WTC11 (cell line): ENCODE results near the gene CX3CL1. TPM values are rescaled to one million over a fixed set of nuclear protein-coding genes. Genes with fewer than 3 reads are reported as not detected.

Experiments used
- ATAC-seq: fragments of 200-7000 bp; cut with Tn5 transposase; 2 replicates; pipeline ENCODE4 v1.10.0; 2021; ENCODE audit warnings: mild to moderate bottlenecking, moderate library complexity
- CTCF ChIA-PET: fragments of 300-600 bp; sonication (Branson Sonifier 250); formaldehyde crosslinking; loops from one replicate; lab custom pipeline; 2021; ENCODE audit warnings: antibody characterized with exemption; lab: Charles Lee
- POLR2A ChIA-PET: fragments of 350-600 bp; sonication (Branson Sonifier 250); formaldehyde crosslinking; loops from one replicate; lab custom pipeline; 2021; ENCODE audit warnings: antibody characterized with exemption; lab: Charles Lee
- DNase-seq: peaks from one replicate; pipeline ENCODE4 v3.0.0; 2021; ENCODE audit warnings: low spot score
- H3K27ac Mint-ChIP-seq: 2 replicates; pipeline ENCODE4 v1.8.0; 2021; ENCODE audit warnings: mixed read lengths
- H3K27me3 Mint-ChIP-seq: 2 replicates; pipeline ENCODE4 v1.8.0; 2021; ENCODE audit warnings: low read depth, mild to moderate bottlenecking, moderate library complexity, mixed read lengths
- H3K36me3 Mint-ChIP-seq: 2 replicates; pipeline ENCODE4 v1.8.0; 2021; ENCODE audit warnings: mixed read lengths
- H3K4me1 Mint-ChIP-seq: 2 replicates; pipeline ENCODE4 v1.8.0; 2022; ENCODE audit warnings: mixed read lengths
- H3K4me3 Mint-ChIP-seq: 2 replicates; pipeline ENCODE4 v1.8.0; 2021; ENCODE audit warnings: mild to moderate bottlenecking, moderate library complexity, mixed read lengths
- H3K9me3 Mint-ChIP-seq: 2 replicates; pipeline ENCODE4 v1.8.0; 2021; ENCODE audit warnings: mixed read lengths
- ATF2 ChIP-seq: sonication (generic); formaldehyde crosslinking; IDR thresholded peaks from 2 replicates; pipeline ENCODE4 v1.8.1; 2022; ENCODE audit warnings: low read depth, missing genetic modification reagents, borderline replicate concordance
- GABPB1 ChIP-seq: sonication (generic); formaldehyde crosslinking; IDR thresholded peaks from 2 replicates; pipeline ENCODE4 v1.8.1; 2023; ENCODE audit warnings: mild to moderate bottlenecking, missing genetic modification reagents
- HMGA2 ChIP-seq: fragments of 250-450 bp; sonication (Bioruptor Pico); IDR thresholded peaks from 2 replicates; pipeline ENCODE4 v1.4.0; 2021; ENCODE audit warnings: mild to moderate bottlenecking, moderate library complexity
- IRF2 ChIP-seq: sonication (generic); formaldehyde crosslinking; IDR thresholded peaks from 2 replicates; pipeline ENCODE4 v1.8.0; 2022; ENCODE audit warnings: low read depth, missing genetic modification reagents, borderline replicate concordance
- NFE2L1 ChIP-seq: sonication (generic); formaldehyde crosslinking; IDR thresholded peaks from 2 replicates; pipeline ENCODE4 v1.8.1; 2023; ENCODE audit warnings: missing genetic modification reagents
- NR2C2 ChIP-seq: sonication (generic); formaldehyde crosslinking; IDR thresholded peaks from 2 replicates; pipeline ENCODE4 v1.8.0; 2022; ENCODE audit warnings: mild to moderate bottlenecking, missing genetic modification reagents
- PREB ChIP-seq: sonication (generic); formaldehyde crosslinking; IDR thresholded peaks from 2 replicates; pipeline ENCODE4 v1.8.1; 2022; ENCODE audit warnings: mild to moderate bottlenecking, missing genetic modification reagents, moderate library complexity, borderline replicate concordance
- SMAD3 ChIP-seq: sonication (generic); formaldehyde crosslinking; IDR thresholded peaks from 2 replicates; pipeline ENCODE4 v1.8.0; 2022; ENCODE audit warnings: missing genetic modification reagents, mild to moderate bottlenecking, borderline replicate concordance
- SMAD4 ChIP-seq: sonication (generic); formaldehyde crosslinking; IDR thresholded peaks from 2 replicates; pipeline ENCODE4 v1.8.0; 2022; ENCODE audit warnings: mild to moderate bottlenecking, missing genetic modification reagents
- SOX15 ChIP-seq: fragments of 250-450 bp; sonication (Bioruptor Pico); IDR thresholded peaks from 2 replicates; pipeline ENCODE4 v1.9.0; 2021; ENCODE audit warnings: mild to moderate bottlenecking
- ZNF138 ChIP-seq: sonication (generic); formaldehyde crosslinking; conservative IDR thresholded peaks from 2 replicates; pipeline ENCODE4 v1.8.1; 2022; ENCODE audit warnings: mild to moderate bottlenecking, moderate library complexity, missing genetic modification reagents
- ZNF396 ChIP-seq: fragments of 250-450 bp; sonication (Bioruptor Pico); IDR thresholded peaks from 2 replicates; pipeline ENCODE4 v1.8.0; 2021; ENCODE audit warnings: mild to moderate bottlenecking, moderate library complexity, borderline replicate concordance
- ZNF423 ChIP-seq: fragments of 250-450 bp; sonication (Bioruptor Pico); IDR thresholded peaks from 2 replicates; pipeline ENCODE4 v2.1.2; 2022; ENCODE audit warnings: mild to moderate bottlenecking, moderate library complexity
- total RNA-seq: library from RNA; stranded (reverse); gene quantifications from 3 replicates; pipeline ENCODE4 v1.2.3, GENCODE V29; 2021
- TF ChIP-seq, protein P1 (sequence below): sonication (generic); formaldehyde crosslinking; IDR thresholded peaks from 2 replicates; pipeline ENCODE4 v1.8.0; 2022; ENCODE audit warnings: missing genetic modification reagents
- TF ChIP-seq, protein P2 (sequence below): fragments of 250-450 bp; sonication (Bioruptor Pico); IDR thresholded peaks from 2 replicates; pipeline ENCODE4 v1.9.0; 2021; ENCODE audit warnings: moderate library complexity, mild to moderate bottlenecking, inconsistent platforms, borderline replicate concordance
- TF ChIP-seq, protein P3 (sequence below): sonication (generic); formaldehyde crosslinking; IDR thresholded peaks from 2 replicates; pipeline ENCODE4 v1.8.0; 2023; ENCODE audit warnings: missing genetic modification reagents, mild to moderate bottlenecking, borderline replicate concordance
- TF ChIP-seq, protein P4 (sequence below): sonication (generic); formaldehyde crosslinking; IDR thresholded peaks from 2 replicates; pipeline ENCODE4 v1.8.0; 2022; ENCODE audit warnings: mild to moderate bottlenecking, missing genetic modification reagents

The CX3CL1 gene
- total RNA-seq, 1 experiment from 2014 or later, result 1.2 TPM

GRCh38 chr16:57329718-57330327 lies 42.5 kb upstream of the CX3CL1 start:
- no peak for TF ChIP-seq SMAD3 (CRISPR knock-in tag)
- TF ChIP-seq, protein P1, sequence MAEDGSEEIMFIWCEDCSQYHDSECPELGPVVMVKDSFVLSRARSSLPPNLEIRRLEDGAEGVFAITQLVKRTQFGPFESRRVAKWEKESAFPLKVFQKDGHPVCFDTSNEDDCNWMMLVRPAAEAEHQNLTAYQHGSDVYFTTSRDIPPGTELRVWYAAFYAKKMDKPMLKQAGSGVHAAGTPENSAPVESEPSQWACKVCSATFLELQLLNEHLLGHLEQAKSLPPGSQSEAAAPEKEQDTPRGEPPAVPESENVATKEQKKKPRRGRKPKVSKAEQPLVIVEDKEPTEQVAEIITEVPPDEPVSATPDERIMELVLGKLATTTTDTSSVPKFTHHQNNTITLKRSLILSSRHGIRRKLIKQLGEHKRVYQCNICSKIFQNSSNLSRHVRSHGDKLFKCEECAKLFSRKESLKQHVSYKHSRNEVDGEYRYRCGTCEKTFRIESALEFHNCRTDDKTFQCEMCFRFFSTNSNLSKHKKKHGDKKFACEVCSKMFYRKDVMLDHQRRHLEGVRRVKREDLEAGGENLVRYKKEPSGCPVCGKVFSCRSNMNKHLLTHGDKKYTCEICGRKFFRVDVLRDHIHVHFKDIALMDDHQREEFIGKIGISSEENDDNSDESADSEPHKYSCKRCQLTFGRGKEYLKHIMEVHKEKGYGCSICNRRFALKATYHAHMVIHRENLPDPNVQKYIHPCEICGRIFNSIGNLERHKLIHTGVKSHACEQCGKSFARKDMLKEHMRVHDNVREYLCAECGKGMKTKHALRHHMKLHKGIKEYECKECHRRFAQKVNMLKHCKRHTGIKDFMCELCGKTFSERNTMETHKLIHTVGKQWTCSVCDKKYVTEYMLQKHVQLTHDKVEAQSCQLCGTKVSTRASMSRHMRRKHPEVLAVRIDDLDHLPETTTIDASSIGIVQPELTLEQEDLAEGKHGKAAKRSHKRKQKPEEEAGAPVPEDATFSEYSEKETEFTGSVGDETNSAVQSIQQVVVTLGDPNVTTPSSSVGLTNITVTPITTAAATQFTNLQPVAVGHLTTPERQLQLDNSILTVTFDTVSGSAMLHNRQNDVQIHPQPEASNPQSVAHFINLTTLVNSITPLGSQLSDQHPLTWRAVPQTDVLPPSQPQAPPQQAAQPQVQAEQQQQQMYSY, result no peak
- no peak for TF ChIP-seq NFE2L1 (CRISPR knock-in tag)
- no peak for TF ChIP-seq SOX15 (CRISPR knock-in tag)
- TF ChIP-seq ZNF138 (CRISPR knock-in tag), result no peak
- TF ChIP-seq, protein P2, sequence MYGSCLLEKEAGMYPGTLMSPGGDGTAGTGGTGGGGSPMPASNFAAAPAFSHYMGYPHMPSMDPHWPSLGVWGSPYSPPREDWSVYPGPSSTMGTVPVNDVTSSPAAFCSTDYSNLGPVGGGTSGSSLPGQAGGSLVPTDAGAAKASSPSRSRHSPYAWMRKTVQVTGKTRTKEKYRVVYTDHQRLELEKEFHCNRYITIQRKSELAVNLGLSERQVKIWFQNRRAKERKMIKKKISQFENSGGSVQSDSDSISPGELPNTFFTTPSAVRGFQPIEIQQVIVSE (CRISPR knock-in tag), result no peak
- TF ChIP-seq ATF2 (CRISPR knock-in tag), result no peak
- no peak for TF ChIP-seq ZNF423
- no peak for TF ChIP-seq HMGA2
- TF ChIP-seq PREB (CRISPR knock-in tag), result no peak
- TF ChIP-seq, protein P3, sequence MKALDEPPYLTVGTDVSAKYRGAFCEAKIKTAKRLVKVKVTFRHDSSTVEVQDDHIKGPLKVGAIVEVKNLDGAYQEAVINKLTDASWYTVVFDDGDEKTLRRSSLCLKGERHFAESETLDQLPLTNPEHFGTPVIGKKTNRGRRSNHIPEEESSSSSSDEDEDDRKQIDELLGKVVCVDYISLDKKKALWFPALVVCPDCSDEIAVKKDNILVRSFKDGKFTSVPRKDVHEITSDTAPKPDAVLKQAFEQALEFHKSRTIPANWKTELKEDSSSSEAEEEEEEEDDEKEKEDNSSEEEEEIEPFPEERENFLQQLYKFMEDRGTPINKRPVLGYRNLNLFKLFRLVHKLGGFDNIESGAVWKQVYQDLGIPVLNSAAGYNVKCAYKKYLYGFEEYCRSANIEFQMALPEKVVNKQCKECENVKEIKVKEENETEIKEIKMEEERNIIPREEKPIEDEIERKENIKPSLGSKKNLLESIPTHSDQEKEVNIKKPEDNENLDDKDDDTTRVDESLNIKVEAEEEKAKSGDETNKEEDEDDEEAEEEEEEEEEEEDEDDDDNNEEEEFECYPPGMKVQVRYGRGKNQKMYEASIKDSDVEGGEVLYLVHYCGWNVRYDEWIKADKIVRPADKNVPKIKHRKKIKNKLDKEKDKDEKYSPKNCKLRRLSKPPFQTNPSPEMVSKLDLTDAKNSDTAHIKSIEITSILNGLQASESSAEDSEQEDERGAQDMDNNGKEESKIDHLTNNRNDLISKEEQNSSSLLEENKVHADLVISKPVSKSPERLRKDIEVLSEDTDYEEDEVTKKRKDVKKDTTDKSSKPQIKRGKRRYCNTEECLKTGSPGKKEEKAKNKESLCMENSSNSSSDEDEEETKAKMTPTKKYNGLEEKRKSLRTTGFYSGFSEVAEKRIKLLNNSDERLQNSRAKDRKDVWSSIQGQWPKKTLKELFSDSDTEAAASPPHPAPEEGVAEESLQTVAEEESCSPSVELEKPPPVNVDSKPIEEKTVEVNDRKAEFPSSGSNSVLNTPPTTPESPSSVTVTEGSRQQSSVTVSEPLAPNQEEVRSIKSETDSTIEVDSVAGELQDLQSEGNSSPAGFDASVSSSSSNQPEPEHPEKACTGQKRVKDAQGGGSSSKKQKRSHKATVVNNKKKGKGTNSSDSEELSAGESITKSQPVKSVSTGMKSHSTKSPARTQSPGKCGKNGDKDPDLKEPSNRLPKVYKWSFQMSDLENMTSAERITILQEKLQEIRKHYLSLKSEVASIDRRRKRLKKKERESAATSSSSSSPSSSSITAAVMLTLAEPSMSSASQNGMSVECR, result no peak
- TF ChIP-seq SMAD4 (CRISPR knock-in tag), result no peak
- TF ChIP-seq IRF2 (CRISPR knock-in tag), result no peak
- no peak for TF ChIP-seq GABPB1
- no peak for TF ChIP-seq NR2C2 (CRISPR knock-in tag)
- TF ChIP-seq, protein P4, sequence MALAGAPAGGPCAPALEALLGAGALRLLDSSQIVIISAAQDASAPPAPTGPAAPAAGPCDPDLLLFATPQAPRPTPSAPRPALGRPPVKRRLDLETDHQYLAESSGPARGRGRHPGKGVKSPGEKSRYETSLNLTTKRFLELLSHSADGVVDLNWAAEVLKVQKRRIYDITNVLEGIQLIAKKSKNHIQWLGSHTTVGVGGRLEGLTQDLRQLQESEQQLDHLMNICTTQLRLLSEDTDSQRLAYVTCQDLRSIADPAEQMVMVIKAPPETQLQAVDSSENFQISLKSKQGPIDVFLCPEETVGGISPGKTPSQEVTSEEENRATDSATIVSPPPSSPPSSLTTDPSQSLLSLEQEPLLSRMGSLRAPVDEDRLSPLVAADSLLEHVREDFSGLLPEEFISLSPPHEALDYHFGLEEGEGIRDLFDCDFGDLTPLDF (CRISPR knock-in tag), result no peak
- TF ChIP-seq ZNF396 (CRISPR knock-in tag), result no peak
- Mint-ChIP-seq H3K36me3 (no peaks in the 10 kb centered on the region), H3K4me3 (no peak overlapping the region), H3K9me3 (peaks cover 6% of the 10 kb centered on the region), H3K27me3 (no peaks in the 10 kb centered on the region; the same call in 1 of the 2 replicates), H3K4me1 (no peaks in the 10 kb centered on the region), H3K27ac (no peak overlapping the region)
- POLR2A ChIA-PET, result no interaction called here
- DNase-seq, result no peak
- CTCF ChIA-PET, result no interaction called here
- no peak for ATAC-seq
